Osteoblast (primary cell): ENCODE results near the gene TPRG1L. TPM values are rescaled to one million over a fixed set of nuclear protein-coding genes. Genes with fewer than 3 reads are reported as not detected.
"Not testable (repeated sequence)": the region's sequence is repeated elsewhere in the genome, so short reads cannot be mapped to it uniquely, and the experiment has no call there.

Source experiments
- DNase-seq: peaks from one replicate; pipeline ENCODE4 v3.0.0; 2011; ENCODE audit warnings: low spot score, mixed read lengths; ENCODE audit not compliant: insufficient read length; ENCODE audit errors: missing footprints
- H2AFZ ChIP-seq: 2 replicates; pipeline ENCODE4 v1.6.0; 2011; ENCODE audit warnings: mild to moderate bottlenecking, low read length
- H3K27ac ChIP-seq: 2 replicates; pipeline ENCODE4 v1.5.1; 2011; ENCODE audit warnings: mild to moderate bottlenecking, low read depth, low read length, moderate library complexity
- H3K27me3 ChIP-seq: 2 replicates; pipeline ENCODE4 v1.6.0; 2012; ENCODE audit warnings: mild to moderate bottlenecking, control low read depth, inconsistent platforms, low read length, moderate library complexity; ENCODE audit not compliant: insufficient read depth
- H3K36me3 ChIP-seq: 2 replicates; pipeline ENCODE4 v1.5.1; 2011; ENCODE audit warnings: mild to moderate bottlenecking, low read length, control low read depth, moderate library complexity; ENCODE audit not compliant: insufficient read depth
- H3K4me1 ChIP-seq: 2 replicates; pipeline ENCODE4 v1.5.1; 2011; ENCODE audit warnings: mild to moderate bottlenecking, low read length, control low read depth, moderate library complexity; ENCODE audit not compliant: insufficient read depth
- H3K4me2 ChIP-seq: 2 replicates; pipeline ENCODE4 v1.6.0; 2011; ENCODE audit warnings: mild to moderate bottlenecking, low read length; ENCODE audit not compliant: insufficient read depth
- H3K4me3 ChIP-seq: fragments of 200-600 bp; sonication (generic); 3 replicates; pipeline ENCODE4 v1.5.1; 2012; ENCODE audit warnings: mild to moderate bottlenecking, low read length, inconsistent platforms; ENCODE audit not compliant: insufficient read depth
- H3K79me2 ChIP-seq: 2 replicates; pipeline ENCODE4 v1.6.0; 2012; ENCODE audit warnings: mild to moderate bottlenecking, low read length, control low read depth, inconsistent platforms; ENCODE audit not compliant: insufficient read depth
- H3K9me3 ChIP-seq: 2 replicates; pipeline ENCODE4 v1.5.1; 2011; ENCODE audit warnings: low read depth, low read length, control low read depth
- H4K20me1 ChIP-seq: 2 replicates; pipeline ENCODE4 v1.6.0; 2012; ENCODE audit warnings: mild to moderate bottlenecking, low read length, control low read depth; ENCODE audit not compliant: insufficient read depth
- CTCF ChIP-seq: IDR thresholded peaks from 2 replicates; pipeline ENCODE4 v1.5.1; 2011; ENCODE audit warnings: mild to moderate bottlenecking, low read depth, low read length, moderate library complexity; ENCODE audit errors: extremely low read depth
- total RNA-seq: library from RNA; depleted of rRNA; stranded (reverse); fragments of >200 nt; gene quantifications from 2 replicates; pipeline ENCODE4 v1.2.3, GENCODE V29; 2012

Gene TPRG1L
- total RNA-seq, 1 donor = 35.8 TPM

- Histone ChIP-seq H3K27me3 (peaks cover 3% of the 10 kb centered on the region), H3K9me3 (no peaks in the 10 kb centered on the region), H3K4me1 (peaks cover 14% of the 10 kb centered on the region), H3K4me2 (no peak overlapping the region), H2AFZ (no peak overlapping the region), H3K36me3 (peaks cover 2% of the 10 kb centered on the region), H3K4me3 (no peak overlapping the region), H3K27ac (no peak overlapping the region), H3K79me2 (peaks cover 16% of the 10 kb centered on the region), H4K20me1 (peaks cover 4% of the 10 kb centered on the region)
- DNase-seq = peak; percentile 97
- TF ChIP-seq CTCF = peak; percentile 85
Observed at GRCh38 chr1:3618881-3619671, 5.7 kb upstream of the TPRG1L start.

- Histone ChIP-seq H3K4me1 (peaks cover 17% of the 10 kb centered on the region), H3K4me2 (no peak overlapping the region), H3K9me3 (no peaks in the 10 kb centered on the region), H3K36me3 (peaks cover 2% of the 10 kb centered on the region), H4K20me1 (peaks cover 4% of the 10 kb centered on the region), H3K4me3 (no peak overlapping the region), H3K27ac (no peak overlapping the region), H3K27me3 (peaks cover 3% of the 10 kb centered on the region), H2AFZ (no peak overlapping the region), H3K79me2 (peaks cover 26% of the 10 kb centered on the region)
- no peak for DNase-seq
- TF ChIP-seq CTCF = no peak
Observed at GRCh38 chr1:3620708-3621107, 4.1 kb upstream of the TPRG1L start.

GRCh38 chr1:3621151-3621671 lies 3.6 kb upstream of the TPRG1L start:
- Histone ChIP-seq H3K79me2 (peaks cover 31% of the 10 kb centered on the region), H3K4me1 (peaks cover 20% of the 10 kb centered on the region)
- not testable (repeated sequence) for H2AFZ ChIP-seq, H4K20me1 ChIP-seq, H3K4me2 ChIP-seq, H3K4me3 ChIP-seq, H3K27me3 ChIP-seq, H3K36me3 ChIP-seq, H3K9me3 ChIP-seq, H3K27ac ChIP-seq, DNase-seq
- peak; percentile 53 for TF ChIP-seq CTCF

- H3K27me3 ChIP-seq, DNase-seq, H3K27ac ChIP-seq, H4K20me1 ChIP-seq, H3K4me2 ChIP-seq, H3K36me3 ChIP-seq, H3K9me3 ChIP-seq, H3K4me3 ChIP-seq, H2AFZ ChIP-seq: not testable (repeated sequence)
- Histone ChIP-seq H3K4me1 (peaks cover 20% of the 10 kb centered on the region), H3K79me2 (peaks cover 32% of the 10 kb centered on the region)
Observed at GRCh38 chr1:3622102-3622501, 2.7 kb upstream of the TPRG1L start.
